Panc1 (cell line): ENCODE data around the gene TTBK1.

Source experiments
- POLR2AphosphoS5 ChIP-seq: IDR thresholded peaks from 2 replicates; pipeline ENCODE4 v1.6.1; 2012; ENCODE audit warnings: mild to moderate bottlenecking, low read depth, low read length, moderate library complexity
- TF ChIP-seq, protein P1 (sequence below): fragments of 450-650 bp; IDR thresholded peaks from 2 replicates; pipeline ENCODE4 v1.5.1; 2017; ENCODE audit warnings: mild to moderate bottlenecking

DNA sequence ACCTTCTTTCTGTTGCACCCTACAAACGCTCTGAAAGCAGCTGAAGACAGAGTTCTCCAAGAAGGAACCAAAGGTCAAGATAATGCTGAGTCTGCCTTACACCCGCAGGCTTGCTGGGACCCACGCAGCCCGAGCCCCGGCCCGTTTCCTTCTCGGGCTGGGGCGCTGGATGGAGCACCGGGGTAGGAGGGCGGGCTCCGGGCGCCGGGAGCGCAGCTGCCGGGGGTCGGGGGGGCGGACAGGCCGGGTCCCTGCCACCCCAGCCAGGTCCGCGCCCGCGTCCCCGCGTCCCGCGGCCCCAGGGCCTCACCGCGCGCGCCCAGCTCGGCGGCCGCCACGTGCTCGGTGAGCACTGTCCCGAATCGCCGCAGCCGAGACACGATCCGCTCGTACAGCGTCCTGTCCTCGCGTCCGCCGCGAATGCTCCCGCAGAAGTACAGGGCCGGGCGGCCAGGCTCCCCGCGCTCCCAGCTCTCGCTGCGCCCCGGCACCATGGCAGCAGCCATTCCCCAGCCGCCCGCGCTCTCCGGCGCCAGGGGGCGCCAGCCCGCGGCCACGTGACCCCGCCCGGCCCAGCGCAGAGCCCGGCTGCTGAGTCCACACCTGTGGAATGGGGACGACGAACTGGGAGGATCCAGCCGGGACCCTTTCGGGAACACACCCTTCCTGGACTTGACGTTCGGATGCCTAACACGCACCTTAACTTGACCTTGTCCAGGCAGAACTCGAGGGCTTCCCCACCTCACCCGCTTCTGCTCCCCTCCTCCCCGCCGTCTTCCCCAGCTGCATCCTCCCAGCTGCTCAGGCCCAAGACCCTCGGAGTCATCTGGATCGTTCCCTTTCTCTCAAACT lies 14.1 kb upstream of the TTBK1 start, which contains the start of gene DNPH1:
- TF ChIP-seq POLR2AphosphoS5: peak; percentile 67
- TF ChIP-seq, protein P1, sequence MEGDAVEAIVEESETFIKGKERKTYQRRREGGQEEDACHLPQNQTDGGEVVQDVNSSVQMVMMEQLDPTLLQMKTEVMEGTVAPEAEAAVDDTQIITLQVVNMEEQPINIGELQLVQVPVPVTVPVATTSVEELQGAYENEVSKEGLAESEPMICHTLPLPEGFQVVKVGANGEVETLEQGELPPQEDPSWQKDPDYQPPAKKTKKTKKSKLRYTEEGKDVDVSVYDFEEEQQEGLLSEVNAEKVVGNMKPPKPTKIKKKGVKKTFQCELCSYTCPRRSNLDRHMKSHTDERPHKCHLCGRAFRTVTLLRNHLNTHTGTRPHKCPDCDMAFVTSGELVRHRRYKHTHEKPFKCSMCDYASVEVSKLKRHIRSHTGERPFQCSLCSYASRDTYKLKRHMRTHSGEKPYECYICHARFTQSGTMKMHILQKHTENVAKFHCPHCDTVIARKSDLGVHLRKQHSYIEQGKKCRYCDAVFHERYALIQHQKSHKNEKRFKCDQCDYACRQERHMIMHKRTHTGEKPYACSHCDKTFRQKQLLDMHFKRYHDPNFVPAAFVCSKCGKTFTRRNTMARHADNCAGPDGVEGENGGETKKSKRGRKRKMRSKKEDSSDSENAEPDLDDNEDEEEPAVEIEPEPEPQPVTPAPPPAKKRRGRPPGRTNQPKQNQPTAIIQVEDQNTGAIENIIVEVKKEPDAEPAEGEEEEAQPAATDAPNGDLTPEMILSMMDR: peak; percentile 97
